Mesendoderm (in vitro differentiated cells): ENCODE results near the gene NUDCD2.

Source experiments
- DNase-seq: peaks from one replicate; pipeline ENCODE4 v3.0.0; 2013
- H2AK5ac ChIP-seq: 2 replicates; pipeline ENCODE4 v1.6.1; 2013; ENCODE audit warnings: low read length, inconsistent platforms
- H2BK120ac ChIP-seq: 2 replicates; pipeline ENCODE4 v1.6.1; 2013; ENCODE audit warnings: low read depth, mild to moderate bottlenecking, low read length, moderate library complexity, mixed read lengths
- H2BK15ac ChIP-seq: replicated peaks from 2 replicates; pipeline ENCODE4 v1.6.1; 2013; ENCODE audit warnings: low read depth, mild to moderate bottlenecking, moderate library complexity
- H2BK5ac ChIP-seq: 2 replicates; pipeline ENCODE4 v1.6.1; 2013; ENCODE audit warnings: low read length, inconsistent platforms
- H3K18ac ChIP-seq: 2 replicates; pipeline ENCODE4 v1.6.1; 2013; ENCODE audit warnings: mild to moderate bottlenecking, low read length, mixed read lengths
- H3K23ac ChIP-seq: one replicate; pipeline ENCODE4 v1.6.1; 2013; ENCODE audit warnings: low read length
- H3K27ac ChIP-seq: 2 replicates; pipeline ENCODE4 v1.5.1; 2013; ENCODE audit warnings: low read depth, mild to moderate bottlenecking, inconsistent platforms, low read length, moderate library complexity
- H3K27me3 ChIP-seq: 2 replicates; pipeline ENCODE4 v1.6.1; 2013; ENCODE audit warnings: low read length, control low read depth, mild to moderate bottlenecking, inconsistent platforms; ENCODE audit not compliant: insufficient read depth, poor library complexity
- H3K36me3 ChIP-seq: 2 replicates; pipeline ENCODE4 v1.6.1; 2013; ENCODE audit warnings: low read length, inconsistent platforms; ENCODE audit not compliant: control insufficient read depth, insufficient read depth
- H3K4ac ChIP-seq: one replicate; pipeline ENCODE4 v1.6.1; 2013; ENCODE audit warnings: low read depth, mild to moderate bottlenecking, low read length, moderate library complexity
- H3K4me1 ChIP-seq: 2 replicates; pipeline ENCODE4 v1.6.1; 2013; ENCODE audit warnings: low read depth, low read length, inconsistent platforms; ENCODE audit not compliant: control insufficient read depth
- H3K4me2 ChIP-seq: 2 replicates; pipeline ENCODE4 v1.6.1; 2013; ENCODE audit warnings: low read length
- H3K4me3 ChIP-seq: 2 replicates; pipeline ENCODE4 v1.5.1; 2013; ENCODE audit warnings: mild to moderate bottlenecking, low read length
- H3K56ac ChIP-seq: one replicate; pipeline ENCODE4 v1.6.1; 2013; ENCODE audit warnings: low read length
- H3K79me1 ChIP-seq: 2 replicates; pipeline ENCODE4 v1.6.1; 2013; ENCODE audit warnings: low read length, inconsistent platforms
- H3K79me2 ChIP-seq: 2 replicates; pipeline ENCODE4 v1.6.1; 2013; ENCODE audit warnings: mild to moderate bottlenecking, low read length; ENCODE audit not compliant: control insufficient read depth, insufficient read depth
- H3K9ac ChIP-seq: 2 replicates; pipeline ENCODE4 v1.6.1; 2013; ENCODE audit warnings: low read length, inconsistent platforms
- H4K5ac ChIP-seq: one replicate; pipeline ENCODE4 v1.6.1; 2013; ENCODE audit warnings: low read length
- H4K8ac ChIP-seq: one replicate; pipeline ENCODE4 v1.6.1; 2013; ENCODE audit warnings: low read depth, mild to moderate bottlenecking, control low read depth, low read length, moderate library complexity
- WGBS: extraction: QIAGEN DNeasy Blood & Tissue Kit; methylation state at CpG from one replicate; pipeline ENCODE4 v1.1.7; 2013; ENCODE audit warnings: low lambda C conversion rate, missing lambda C conversion rate; ENCODE audit not compliant: insufficient coverage; ENCODE audit errors: extremely low coverage; 5-methylcytosine and 5-hydroxymethylcytosine counted together

NUDCD2 gene

GRCh38 chr5:163460562-163461171 is 765 bp upstream of the NUDCD2 start, which contains the start of gene HMMR:
Gene HMMR, plus strand, starts transcription at chr5:163460632. Its CDS starts 61 bp downstream, at chr5:163460693.
- Histone ChIP-seq H3K27me3 (no peaks in the 10 kb centered on the region), H3K79me2 (peaks cover 5% of the 10 kb centered on the region), H2BK5ac (peak within 1 kb of the TSS; percentile 79), H4K8ac (no peak within 1 kb of the TSS), H3K9ac (peak within 1 kb of the TSS; percentile 98), H2AK5ac (peak within 1 kb of the TSS; percentile 6), H3K36me3 (no peaks in the 10 kb centered on the region), H3K4ac (peak within 1 kb of the TSS; percentile 92), H3K23ac (no peak within 1 kb of the TSS), H3K79me1 (peaks cover 2% of the 10 kb centered on the region), H2BK120ac (no peak within 1 kb of the TSS), H3K4me3 (peak within 1 kb of the TSS; percentile 94), H3K56ac (peak within 1 kb of the TSS; percentile 98), H3K4me2 (peak within 1 kb of the TSS; percentile 96), H3K18ac (peak within 1 kb of the TSS; percentile 87), H4K5ac (peak within 1 kb of the TSS; percentile 88), H2BK15ac (no peak within 1 kb of the TSS), H3K4me1 (no peaks in the 10 kb centered on the region), H3K27ac (peak within 1 kb of the TSS; percentile 97)
- no CpG with 5 or more reads among the region's 23 CpGs for WGBS
- peak; percentile 86 for DNase-seq

GRCh38 chr5:163459462-163459818 is 462 bp downstream of the NUDCD2 start:
- no peaks in the 10 kb centered on the region for H3K4me1 ChIP-seq
- peaks cover 5% of the 10 kb centered on the region for H3K79me2 ChIP-seq
- H3K79me1 ChIP-seq = peaks cover 2% of the 10 kb centered on the region
- H3K4ac ChIP-seq = peak overlapping the region; percentile 92
- H3K36me3 ChIP-seq = no peaks in the 10 kb centered on the region
- H3K4me3 ChIP-seq = peak overlapping the region; percentile 94
- no peak overlapping the region for H4K8ac ChIP-seq
- no peaks in the 10 kb centered on the region for H3K27me3 ChIP-seq
- peak overlapping the region; percentile 79 for H2BK5ac ChIP-seq
- H3K56ac ChIP-seq = peak overlapping the region; percentile 98
- H4K5ac ChIP-seq = no peak overlapping the region
- no peak overlapping the region for H3K23ac ChIP-seq
- WGBS = no CpG with 5 or more reads among the region's 12 CpGs
- DNase-seq = no peak
- H2BK15ac ChIP-seq = no peak overlapping the region
- peak overlapping the region; percentile 96 for H3K4me2 ChIP-seq
- H2BK120ac ChIP-seq = no peak overlapping the region
- H2AK5ac ChIP-seq = no peak overlapping the region
- H3K18ac ChIP-seq = peak overlapping the region; percentile 54
- peak overlapping the region; percentile 98 for H3K9ac ChIP-seq
- peak overlapping the region; percentile 93 for H3K27ac ChIP-seq

- peak overlapping the region; percentile 94 for H3K4me3 ChIP-seq
- no CpG with 5 or more reads among the region's 6 CpGs for WGBS
- no peak overlapping the region for H3K18ac ChIP-seq
- no peaks in the 10 kb centered on the region for H3K4me1 ChIP-seq
- peak overlapping the region; percentile 98 for H3K9ac ChIP-seq
- DNase-seq = no peak
- H3K23ac ChIP-seq = no peak overlapping the region
- no peak overlapping the region for H4K5ac ChIP-seq
- H3K27me3 ChIP-seq = no peaks in the 10 kb centered on the region
- no peak overlapping the region for H2AK5ac ChIP-seq
- H2BK5ac ChIP-seq = no peak overlapping the region
- H3K79me1 ChIP-seq = peaks cover 2% of the 10 kb centered on the region
- peak overlapping the region; percentile 98 for H3K56ac ChIP-seq
- H3K27ac ChIP-seq = peak overlapping the region; percentile 93
- H2BK15ac ChIP-seq = no peak overlapping the region
- H3K79me2 ChIP-seq = peaks cover 5% of the 10 kb centered on the region
- no peaks in the 10 kb centered on the region for H3K36me3 ChIP-seq
- no peak overlapping the region for H3K4ac ChIP-seq
- no peak overlapping the region for H4K8ac ChIP-seq
- H2BK120ac ChIP-seq = no peak overlapping the region
- H3K4me2 ChIP-seq = peak overlapping the region; percentile 96
Observed at GRCh38 chr5:163458778-163459385, 1.0 kb downstream of the NUDCD2 start.

GRCh38 chr5:163456840-163457239 is 3.1 kb downstream of the NUDCD2 start:
- no CpG with 5 or more reads among the region's 7 CpGs for WGBS
- no peak for DNase-seq

GRCh38 chr5:163456029-163456589 is 3.8 kb downstream of the NUDCD2 start:
- Histone ChIP-seq H2BK120ac (no peak overlapping the region), H3K23ac (no peak overlapping the region), H3K4me1 (no peaks in the 10 kb centered on the region), H3K79me2 (peaks cover 5% of the 10 kb centered on the region), H3K27me3 (no peaks in the 10 kb centered on the region), H3K36me3 (no peaks in the 10 kb centered on the region), H2BK5ac (no peak overlapping the region), H3K4ac (no peak overlapping the region), H3K4me2 (no peak overlapping the region), H4K5ac (no peak overlapping the region), H3K4me3 (no peak overlapping the region), H4K8ac (no peak overlapping the region), H3K27ac (no peak overlapping the region), H3K18ac (no peak overlapping the region), H3K56ac (no peak overlapping the region), H2BK15ac (no peak overlapping the region), H3K9ac (no peak overlapping the region), H2AK5ac (no peak overlapping the region), H3K79me1 (peaks cover 2% of the 10 kb centered on the region)
- DNase-seq = no peak
- WGBS = no CpG with 5 or more reads among the region's 2 CpGs

More at GRCh38 chr5:163456840-163457239, 3.1 kb downstream of the NUDCD2 start:
- Histone ChIP-seq H3K56ac (no peak overlapping the region), H4K5ac (no peak overlapping the region), H3K9ac (no peak overlapping the region), H4K8ac (no peak overlapping the region), H3K79me2 (peaks cover 5% of the 10 kb centered on the region), H2BK120ac (no peak overlapping the region), H3K27me3 (no peaks in the 10 kb centered on the region), H3K18ac (no peak overlapping the region), H3K4me2 (no peak overlapping the region), H3K23ac (no peak overlapping the region), H3K4ac (no peak overlapping the region), H3K4me1 (no peaks in the 10 kb centered on the region), H3K4me3 (no peak overlapping the region), H2BK15ac (no peak overlapping the region), H2AK5ac (no peak overlapping the region), H3K27ac (no peak overlapping the region), H3K36me3 (no peaks in the 10 kb centered on the region), H3K79me1 (peaks cover 2% of the 10 kb centered on the region), H2BK5ac (no peak overlapping the region)
